ENCODE measurements around the gene CAP2. TPM values are rescaled to one million over a fixed set of nuclear protein-coding genes. Genes with fewer than 3 reads are reported as not detected.

The CAP2 gene
- total and polyA plus RNA-seq, 9 of the 15 experiments (the other 6 are each of a cell fraction or from before 2014, with no cell fraction given) = not detected

GRCh38 chr6:17457956-17458355 lies 64.6 kb downstream of the CAP2 start (continued):
- no peak for TF ChIP-seq MGA (IDR thresholded peaks at IDR 0.05)
